NB4 (cell line): ENCODE measurements around the gene UROC1.

Experiments
- CTCF ChIP-seq: IDR thresholded peaks from one replicate; pipeline ENCODE4 v1.5.1; 2012; ENCODE audit warnings: low read depth, low read length
- MAX ChIP-seq: IDR thresholded peaks from 2 replicates; pipeline ENCODE4 v1.6.1; 2011; ENCODE audit warnings: low read depth, low read length
- MYC ChIP-seq: IDR thresholded peaks from 2 replicates; pipeline ENCODE4 v1.6.1; 2011; ENCODE audit warnings: low read depth, low read length
- POLR2A ChIP-seq: IDR thresholded peaks from 2 replicates; pipeline ENCODE4 v1.6.1; 2011; ENCODE audit warnings: mild to moderate bottlenecking; ENCODE audit not compliant: insufficient read length; ENCODE audit errors: extremely low read depth

- TF ChIP-seq CTCF (no peak), POLR2A (no peak), MAX (no peak), MYC (no peak)
Measured at GRCh38 chr3:126465928-126466544, 51.5 kb downstream of the UROC1 start.
